G401 (cell line): Measurements from ENCODE around the gene FTCD. TPM values are rescaled to one million over a fixed set of nuclear protein-coding genes. Genes with fewer than 3 reads are reported as not detected.
"Not testable (repeated sequence)": the region's sequence is repeated elsewhere in the genome, so short reads cannot be mapped to it uniquely, and the experiment has no call there.

Source experiments
- DNase-seq: peaks from one replicate; pipeline ENCODE4 v3.0.0-alpha.2; 2015; ENCODE audit warnings: low spot score
- in situ Hi-C: cut with HindIII; loops from 2 replicates; pipeline ENCODE4 v1.10.0; 2016; ENCODE audit warnings: low sequenced_read_pairs, mixed read lengths
- total RNA-seq: library from RNA; depleted of rRNA; stranded (reverse); fragments of >200 nt; shearing (Covaris generic); gene quantifications from 2 replicates; pipeline ENCODE4 v1.2.3, GENCODE V29; 2014

The FTCD gene
- total RNA-seq, 1 experiment from 2014 or later, result 1.1 TPM

GRCh38 chr21:46173573-46173972, 18.2 kb upstream of the FTCD start:
- in situ Hi-C loops, result no loop called here
- DNase-seq, result no peak

- DNase-seq, result no peak
- in situ Hi-C loops, result no loop called here
Measured at GRCh38 chr21:46172863-46173528, 17.6 kb upstream of the FTCD start.

GRCh38 chr21:46171996-46172862, 16.9 kb upstream of the FTCD start:
- DNase-seq, result no peak
- in situ Hi-C loops, result no loop called here

- in situ Hi-C loops, result no loop called here
- no peak for DNase-seq
Measured at GRCh38 chr21:46171585-46171984, 16.2 kb upstream of the FTCD start.

- in situ Hi-C loops, result not testable (repeated sequence)
Measured at GRCh38 chr21:46170436-46171193, 15.2 kb upstream of the FTCD start.

GRCh38 chr21:46168659-46169386, 13.4 kb upstream of the FTCD start:
- no peak for DNase-seq
- in situ Hi-C loops, result no loop called here

More at GRCh38 chr21:46170436-46171193, 15.2 kb upstream of the FTCD start:
- not testable (repeated sequence) for DNase-seq

- no peak for DNase-seq
- in situ Hi-C loops, result no loop called here
Measured at GRCh38 chr21:46168238-46168637, 12.9 kb upstream of the FTCD start.

GRCh38 chr21:46165098-46165497, 9.7 kb upstream of the FTCD start:
- in situ Hi-C loops, result no loop called here
- DNase-seq, result no peak

- in situ Hi-C loops, result no loop called here
- no peak for DNase-seq
Measured at GRCh38 chr21:46163380-46163779, 8.0 kb upstream of the FTCD start.

GRCh38 chr21:46161633-46162592, 6.5 kb upstream of the FTCD start:
- no peak for DNase-seq
- in situ Hi-C loops, result no loop called here

- DNase-seq, result no peak
- in situ Hi-C loops, result no loop called here
Measured at GRCh38 chr21:46160907-46161632, 5.7 kb upstream of the FTCD start.

- in situ Hi-C loops, result no loop called here
- DNase-seq, result no peak
Measured at GRCh38 chr21:46160657-46160906, 5.2 kb upstream of the FTCD start.

- in situ Hi-C loops, result no loop called here
- no peak for DNase-seq
Measured at GRCh38 chr21:46159841-46160656, 4.7 kb upstream of the FTCD start.

- in situ Hi-C loops, result no loop called here
- DNase-seq, result no peak
Measured at GRCh38 chr21:46159390-46159789, 4.0 kb upstream of the FTCD start.

- no peak for DNase-seq
- in situ Hi-C loops, result no loop called here
Measured at GRCh38 chr21:46158666-46159300, 3.4 kb upstream of the FTCD start.

- in situ Hi-C loops, result no loop called here
- DNase-seq, result no peak
Measured at GRCh38 chr21:46157987-46158451, 2.6 kb upstream of the FTCD start.
